Measurements from ENCODE around the gene KCND1. TPM values are rescaled to one million over a fixed set of nuclear protein-coding genes. Genes with fewer than 3 reads are reported as not detected.

KCND1 gene
- polyA plus RNA-seq, 1 donor (not counting 4 experiments of a cell fraction or from before 2014, with no cell fraction given): 0.20 TPM

DNA sequence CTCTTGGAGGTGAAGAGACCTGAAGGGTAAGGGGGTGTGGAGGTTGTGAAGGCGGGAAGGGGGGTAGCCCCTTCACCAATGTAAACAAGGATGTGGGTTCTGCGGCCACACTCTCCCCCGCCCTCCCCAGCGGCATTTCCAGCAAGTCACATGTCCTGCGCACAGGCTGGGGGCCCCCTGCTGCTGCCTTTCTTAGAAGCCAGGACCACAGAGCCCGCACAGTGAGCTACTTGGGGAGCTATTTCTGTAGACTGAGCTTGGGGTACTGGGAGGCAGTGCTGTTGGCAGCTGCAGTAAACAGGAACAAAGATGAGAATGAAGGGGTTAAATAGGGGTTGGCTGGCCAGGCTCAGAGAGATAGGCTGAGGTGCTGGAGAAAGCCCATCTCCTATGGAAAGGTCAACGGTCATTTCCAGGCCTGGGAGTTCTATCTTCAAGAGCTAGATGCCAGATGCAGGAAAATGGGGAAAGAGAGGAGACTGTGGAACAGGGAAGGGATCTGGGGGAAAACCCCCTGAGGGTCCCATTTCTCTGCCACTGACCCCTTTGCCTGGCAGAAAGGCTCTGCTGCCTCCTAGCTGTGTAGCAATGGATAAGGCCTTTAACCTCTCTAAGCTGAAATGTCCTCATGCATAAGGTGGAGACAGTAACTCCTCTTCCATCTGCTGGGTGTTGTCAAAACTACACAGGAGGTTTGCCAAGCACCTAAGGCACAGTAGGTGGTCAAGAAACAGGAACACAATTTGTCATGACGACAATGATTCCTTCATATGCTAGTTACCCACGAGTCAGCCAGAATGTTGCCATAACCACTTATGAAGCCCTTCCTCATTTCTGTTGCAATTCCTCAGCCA lies 34.4 kb downstream of the KCND1 start:
- Histone ChIP-seq H3K79me2 (ENCODE audit: control insufficient read depth, insufficient read depth, low read length) (peaks cover 26% of the 10 kb centered on the region), H3K9me1 (ENCODE audit: control insufficient read depth, extremely low read depth, insufficient read depth, low read length) (no peaks in the 10 kb centered on the region), H3K9ac (ENCODE audit: control insufficient read depth, extremely low read depth, insufficient read depth, low read length) (no peak overlapping the region), H3K27ac (ENCODE audit: control insufficient read depth, insufficient read depth, low read length) (no peak overlapping the region), H3K4me3 (ENCODE audit: control insufficient read depth in 2 of 3, extremely low read depth in 1 of 3, insufficient read depth in 2 of 3, low read depth in 1 of 3, low read length in 3 of 3) (no peak overlapping the region), H3K36me3 (ENCODE audit: control insufficient read depth in 2 of 2, extremely low read depth in 1 of 2, insufficient read depth in 2 of 2, low read length in 2 of 2) (peaks cover 4 to 6% of the 10 kb centered on the region in 2 experiments), H4K20me1 (ENCODE audit: control insufficient read depth, extremely low read depth, insufficient read depth, low read length) (no peaks in the 10 kb centered on the region), H2AFZ (ENCODE audit: control insufficient read depth, low read length) (no peak overlapping the region), H3K27me3 (ENCODE audit: control insufficient read depth, extremely low read depth, insufficient read depth, low read length) (no peaks in the 10 kb centered on the region), H3K9me3 (ENCODE audit: control insufficient read depth, low read depth, low read length) (no peaks in the 10 kb centered on the region), H3K4me1 (ENCODE audit: control insufficient read depth, extremely low read depth, insufficient read depth, low read length) (no peaks in the 10 kb centered on the region), H3K4me2 (ENCODE audit: control insufficient read depth, extremely low read depth, insufficient read depth, low read depth, low read length) (no peak overlapping the region)
- DNase-seq (ENCODE audit: low read depth, low spot score) (no peak), FAIRE-seq (no peak)
- dilution Hi-C loops (cut with MboI; ENCODE audit: extremely low pct_ligation_motif_present, low sequenced_read_pairs): no loop called here
- TF ChIP-seq, protein P1, sequence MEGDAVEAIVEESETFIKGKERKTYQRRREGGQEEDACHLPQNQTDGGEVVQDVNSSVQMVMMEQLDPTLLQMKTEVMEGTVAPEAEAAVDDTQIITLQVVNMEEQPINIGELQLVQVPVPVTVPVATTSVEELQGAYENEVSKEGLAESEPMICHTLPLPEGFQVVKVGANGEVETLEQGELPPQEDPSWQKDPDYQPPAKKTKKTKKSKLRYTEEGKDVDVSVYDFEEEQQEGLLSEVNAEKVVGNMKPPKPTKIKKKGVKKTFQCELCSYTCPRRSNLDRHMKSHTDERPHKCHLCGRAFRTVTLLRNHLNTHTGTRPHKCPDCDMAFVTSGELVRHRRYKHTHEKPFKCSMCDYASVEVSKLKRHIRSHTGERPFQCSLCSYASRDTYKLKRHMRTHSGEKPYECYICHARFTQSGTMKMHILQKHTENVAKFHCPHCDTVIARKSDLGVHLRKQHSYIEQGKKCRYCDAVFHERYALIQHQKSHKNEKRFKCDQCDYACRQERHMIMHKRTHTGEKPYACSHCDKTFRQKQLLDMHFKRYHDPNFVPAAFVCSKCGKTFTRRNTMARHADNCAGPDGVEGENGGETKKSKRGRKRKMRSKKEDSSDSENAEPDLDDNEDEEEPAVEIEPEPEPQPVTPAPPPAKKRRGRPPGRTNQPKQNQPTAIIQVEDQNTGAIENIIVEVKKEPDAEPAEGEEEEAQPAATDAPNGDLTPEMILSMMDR (optimal IDR thresholded peaks at IDR 0.05 in 1 of 3, IDR thresholded peaks at IDR 0.05 in 1 of 3, conservative IDR thresholded peaks at IDR 0.05 in 1 of 3; ENCODE audit: extremely low read depth in 1 of 3, insufficient read depth in 2 of 3, low read length in 3 of 3): no peak
- no peak for TF ChIP-seq EZH2 (IDR thresholded peaks at IDR 0.05; ENCODE audit: low read length)

DNA sequence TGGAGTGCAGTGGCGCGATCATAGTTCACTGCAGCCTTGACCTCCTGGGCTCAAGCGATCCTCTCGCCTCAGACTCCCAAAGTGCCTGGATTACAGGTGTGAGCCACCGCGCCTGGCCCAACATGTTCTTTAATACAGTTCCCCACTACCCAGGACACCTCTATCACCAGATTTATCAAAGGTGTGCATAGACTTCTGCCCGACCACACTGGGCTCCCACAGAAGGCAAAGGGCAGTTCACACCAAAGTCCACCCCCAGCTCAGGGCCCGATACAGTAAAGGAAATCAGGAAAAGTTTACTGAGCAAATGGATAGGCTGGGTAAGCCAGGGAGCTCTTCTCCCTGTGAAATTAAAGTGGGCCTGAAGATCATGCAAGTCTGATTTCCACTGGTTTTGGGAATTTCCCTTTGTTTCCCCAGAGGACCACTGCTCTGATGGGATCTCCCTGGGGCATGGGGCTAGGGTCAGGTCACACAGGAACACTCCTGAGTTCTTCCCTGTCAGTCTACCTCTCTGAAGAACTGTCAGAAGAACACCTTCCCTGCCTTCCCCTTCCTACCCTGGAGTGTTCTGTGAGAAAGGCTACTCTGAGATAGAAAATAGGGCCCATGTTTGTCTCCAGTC lies 35.1 kb downstream of the KCND1 start:
- no peak for TF ChIP-seq EZH2 (IDR thresholded peaks at IDR 0.05; ENCODE audit: low read length)
- TF ChIP-seq, protein P1 (optimal IDR thresholded peaks at IDR 0.05 in 1 of 3, IDR thresholded peaks at IDR 0.05 in 1 of 3, conservative IDR thresholded peaks at IDR 0.05 in 1 of 3; ENCODE audit: extremely low read depth in 1 of 3, insufficient read depth in 2 of 3, low read length in 3 of 3): no peak
- Histone ChIP-seq H3K4me3 (ENCODE audit: control insufficient read depth in 2 of 3, extremely low read depth in 1 of 3, insufficient read depth in 2 of 3, low read depth in 1 of 3, low read length in 3 of 3) (no peak overlapping the region), H3K9ac (ENCODE audit: control insufficient read depth, extremely low read depth, insufficient read depth, low read length) (no peak overlapping the region), H3K9me3 (ENCODE audit: control insufficient read depth, low read depth, low read length) (no peaks in the 10 kb centered on the region), H3K36me3 (ENCODE audit: control insufficient read depth in 2 of 2, extremely low read depth in 1 of 2, insufficient read depth in 2 of 2, low read length in 2 of 2) (peaks cover 4 to 6% of the 10 kb centered on the region in 2 experiments), H3K9me1 (ENCODE audit: control insufficient read depth, extremely low read depth, insufficient read depth, low read length) (no peaks in the 10 kb centered on the region), H4K20me1 (ENCODE audit: control insufficient read depth, extremely low read depth, insufficient read depth, low read length) (no peaks in the 10 kb centered on the region), H3K79me2 (ENCODE audit: control insufficient read depth, insufficient read depth, low read length) (peaks cover 21% of the 10 kb centered on the region), H2AFZ (ENCODE audit: control insufficient read depth, low read length) (no peak overlapping the region), H3K27ac (ENCODE audit: control insufficient read depth, insufficient read depth, low read length) (no peak overlapping the region), H3K4me2 (ENCODE audit: control insufficient read depth, extremely low read depth, insufficient read depth, low read depth, low read length) (no peak overlapping the region), H3K27me3 (ENCODE audit: control insufficient read depth, extremely low read depth, insufficient read depth, low read length) (no peaks in the 10 kb centered on the region), H3K4me1 (ENCODE audit: control insufficient read depth, extremely low read depth, insufficient read depth, low read length) (no peaks in the 10 kb centered on the region)
- DNase-seq (ENCODE audit: low read depth, low spot score) (no peak), FAIRE-seq (no peak)
- dilution Hi-C loops (cut with MboI; ENCODE audit: extremely low pct_ligation_motif_present, low sequenced_read_pairs): no loop called here

All from keratinocyte (primary cell).